GM21528 (cell line): Measurements from ENCODE around the gene ACOT6.
A peak's percentile ranks its signal among the peaks of the same experiment; 100 is the strongest.
"Not testable (repeated sequence)": the region's sequence is repeated elsewhere in the genome, so short reads cannot be mapped to it uniquely, and the experiment has no call there.

Experiments
- ATAC-seq: cut with Tn5 transposase; IDR thresholded peaks from one replicate; pipeline ENCODE4 v1.9.1; 2021; ENCODE audit warnings: mild to moderate bottlenecking, moderate library complexity; ENCODE audit not compliant: unreplicated experiment, low FRiP score

Gene ACOT6, protein sequence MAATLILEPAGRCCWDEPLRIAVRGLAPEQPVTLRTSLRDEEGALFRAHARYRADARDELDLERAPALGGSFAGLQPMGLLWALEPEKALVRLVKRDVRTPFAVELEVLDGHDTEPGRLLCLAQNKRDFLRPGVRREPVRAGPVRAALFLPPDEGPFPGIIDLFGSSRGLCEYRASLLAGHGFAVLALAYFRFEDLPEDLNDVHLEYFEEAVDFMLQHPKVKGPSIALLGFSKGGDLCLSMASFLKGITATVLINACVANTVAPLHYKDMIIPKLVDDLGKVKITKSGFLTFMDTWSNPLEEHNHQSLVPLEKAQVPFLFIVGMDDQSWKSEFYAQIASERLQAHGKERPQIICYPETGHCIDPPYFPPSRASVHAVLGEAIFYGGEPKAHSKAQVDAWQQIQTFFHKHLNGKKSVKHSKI

GRCh38 chr14:73612339-73613045, at the start of gene ACOT6:
Gene ACOT6, plus strand, starts transcription at chr14:73612517. Its CDS starts 55 bp downstream, at chr14:73612572.
- ATAC-seq: peak; percentile 74

DNA sequence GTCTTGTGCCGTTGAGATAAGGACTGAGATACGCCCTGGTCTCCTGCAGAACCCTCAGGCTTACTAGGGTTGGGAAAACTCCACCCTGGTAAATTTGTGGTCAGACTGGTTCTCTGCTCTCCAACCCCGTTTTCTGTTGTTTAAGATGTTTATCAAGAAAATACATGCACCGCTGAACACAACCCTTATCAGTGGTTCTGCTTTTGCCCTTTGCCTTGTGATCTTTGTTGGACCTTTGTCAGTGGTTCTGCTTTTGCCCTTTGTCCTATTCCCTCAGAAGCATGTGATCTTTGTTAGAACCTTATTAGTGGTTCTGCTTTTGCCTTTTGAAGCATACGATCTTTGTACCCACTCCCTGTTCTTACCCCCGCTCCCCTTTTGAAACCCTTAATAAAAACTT, 49.6 kb upstream of the ACOT6 start:
- ATAC-seq: not testable (repeated sequence)

GRCh38 chr14:73566431-73566830, 45.9 kb upstream of the ACOT6 start:
- not testable (repeated sequence) for ATAC-seq

DNA sequence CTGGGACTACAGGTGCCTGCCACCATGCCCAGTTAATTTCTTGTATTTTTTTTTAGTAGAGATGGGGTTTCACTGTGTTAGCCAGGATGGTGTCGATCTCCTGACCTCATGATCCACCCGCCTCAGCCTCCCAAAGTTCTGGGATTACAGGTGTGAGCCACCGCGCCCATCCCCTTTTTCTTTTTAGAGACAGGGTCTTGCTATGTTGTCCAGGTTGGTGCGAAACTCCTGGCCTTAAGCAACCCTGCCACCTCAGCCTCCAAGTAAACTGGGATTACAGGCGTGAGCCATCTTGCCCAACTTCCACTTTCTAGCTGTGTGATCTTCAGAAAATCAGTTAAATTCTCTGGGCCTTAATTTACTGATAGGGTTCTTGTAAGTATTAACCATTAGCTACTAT, 45.4 kb upstream of the ACOT6 start:
- not testable (repeated sequence) for ATAC-seq

DNA sequence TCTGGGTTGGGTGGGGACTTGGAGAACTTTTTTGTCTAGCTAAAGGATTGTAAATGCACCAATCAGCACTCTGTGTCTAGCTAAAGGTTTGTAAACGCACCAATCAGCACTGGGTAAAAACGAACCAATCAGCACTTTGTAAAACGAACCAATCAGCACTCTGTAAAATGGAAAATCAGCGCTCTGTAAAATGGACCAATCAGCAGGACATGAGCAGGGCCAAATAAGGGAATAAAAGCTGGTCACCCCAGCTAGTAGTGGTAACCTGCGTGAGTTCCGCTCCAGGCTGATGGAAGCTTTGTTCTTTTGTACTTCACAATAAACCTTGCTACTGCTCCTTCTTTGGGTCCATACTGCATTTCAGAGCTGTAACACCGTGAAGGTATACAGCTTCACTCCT, 45.0 kb upstream of the ACOT6 start:
- ATAC-seq: no peak

- no peak for ATAC-seq
These were observed 44.1 kb upstream of the ACOT6 start for GRCh38 chr14:73567951-73568885.

DNA sequence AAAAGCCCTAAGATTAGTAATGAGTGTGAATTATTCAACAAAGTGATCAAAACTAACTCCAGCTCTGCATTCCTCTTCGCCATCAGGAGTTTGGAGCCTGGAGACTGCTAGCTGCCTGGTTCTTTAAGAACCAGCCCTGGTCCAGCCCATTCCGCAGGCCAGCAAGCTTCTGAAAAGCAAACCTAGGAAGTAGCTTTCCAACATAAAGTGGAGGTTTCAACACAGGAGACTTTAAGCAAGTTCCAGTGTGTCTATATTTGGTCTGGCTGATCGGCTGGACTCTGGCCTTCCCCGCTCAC, 43.5 kb upstream of the ACOT6 start:
- ATAC-seq: not testable (repeated sequence)

- peak; percentile 71 for ATAC-seq
These were observed 42.9 kb upstream of the ACOT6 start, which contains the start of gene ACOT2 for GRCh38 chr14:73569185-73569958. Gene ACOT2, plus strand, starts transcription at chr14:73569213. Its CDS starts 28 bp downstream, at chr14:73569241.

DNA sequence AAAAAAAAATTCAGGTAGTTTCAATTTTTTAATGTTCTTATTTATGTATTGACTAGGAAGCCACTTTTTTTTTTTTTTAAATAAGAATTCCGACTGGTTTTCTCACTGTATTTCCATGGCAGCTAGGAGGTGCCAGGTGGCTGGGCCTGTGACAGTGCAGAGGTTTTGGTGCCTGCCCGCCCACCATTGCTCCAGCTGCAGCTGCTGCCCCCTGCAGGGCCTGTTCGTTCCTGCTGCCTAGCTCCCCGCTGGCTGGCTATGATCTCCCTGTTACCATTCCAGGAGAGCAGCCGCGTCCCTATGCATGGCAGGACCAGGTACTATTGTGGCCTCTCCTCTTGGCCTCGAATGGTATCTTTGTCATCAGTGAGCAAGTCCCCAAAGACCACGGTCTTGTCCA, 41.4 kb upstream of the ACOT6 start:
- ATAC-seq: not testable (repeated sequence)

- ATAC-seq: not testable (repeated sequence)
These were observed 39.3 kb upstream of the ACOT6 start for GRCh38 chr14:73573034-73573433.

DNA sequence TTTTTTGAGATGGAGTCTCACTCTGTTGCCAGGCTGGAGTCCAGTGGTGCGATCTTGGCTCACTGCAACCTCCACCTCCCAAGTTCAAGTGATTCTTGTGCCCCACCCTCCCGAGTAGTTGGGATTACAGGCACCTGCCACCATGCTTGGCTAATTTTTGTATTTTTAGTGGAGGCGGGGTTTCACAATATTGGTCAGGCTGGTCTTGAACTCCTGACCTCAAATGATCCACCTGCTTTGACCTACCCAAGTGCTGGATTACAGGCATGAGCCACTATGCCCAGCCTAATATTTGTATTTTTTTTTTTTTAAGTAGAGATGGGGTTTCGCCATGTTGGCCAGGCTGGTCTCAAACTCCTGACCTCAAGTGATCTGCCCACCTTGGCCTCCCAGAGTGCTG, 38.6 kb upstream of the ACOT6 start:
- ATAC-seq: not testable (repeated sequence)

DNA sequence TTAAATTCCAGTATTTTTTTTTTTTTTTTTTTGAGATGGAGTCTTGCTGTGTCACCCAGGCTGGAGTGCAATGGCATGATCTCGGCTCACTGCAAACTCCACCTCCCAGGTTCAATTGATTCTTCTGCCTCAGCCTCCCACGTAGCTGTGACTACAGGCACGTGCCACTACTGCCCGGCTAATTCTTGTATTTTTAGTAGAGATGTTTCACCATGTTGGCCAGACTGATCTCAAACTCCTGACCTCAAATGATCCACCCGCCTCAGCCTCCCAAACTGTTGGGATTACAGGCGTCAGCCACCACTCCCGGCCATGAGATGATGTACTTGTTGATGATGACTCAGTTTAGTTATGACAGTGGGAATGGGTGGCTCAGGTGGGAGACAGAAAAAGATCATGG, 38.1 kb upstream of the ACOT6 start:
- not testable (repeated sequence) for ATAC-seq

- no peak for ATAC-seq
These were observed 35.9 kb upstream of the ACOT6 start for GRCh38 chr14:73576391-73576790.

DNA sequence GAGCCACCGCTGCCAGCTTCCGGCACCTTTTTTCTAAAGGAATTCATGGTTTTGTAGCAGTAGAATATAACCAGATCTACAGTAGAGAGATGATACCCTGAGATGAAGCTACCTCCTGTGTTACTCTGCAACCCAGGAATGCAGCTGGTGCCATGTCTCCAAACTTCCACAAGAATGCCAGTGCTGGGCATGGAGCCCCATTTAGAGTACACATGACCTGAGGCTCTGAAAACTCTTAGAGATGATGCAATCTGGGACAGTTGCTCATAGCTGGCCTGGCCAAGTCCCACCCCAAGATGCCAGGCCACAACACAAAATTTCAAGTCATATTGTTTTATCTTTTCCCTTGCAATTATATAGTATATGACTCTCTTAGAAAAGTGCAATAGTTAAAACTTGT, 35.1 kb upstream of the ACOT6 start:
- not testable (repeated sequence) for ATAC-seq

GRCh38 chr14:73582102-73582979, 30.0 kb upstream of the ACOT6 start:
- ATAC-seq: not testable (repeated sequence)

GRCh38 chr14:73588695-73589094, 23.6 kb upstream of the ACOT6 start:
- ATAC-seq: no peak

DNA sequence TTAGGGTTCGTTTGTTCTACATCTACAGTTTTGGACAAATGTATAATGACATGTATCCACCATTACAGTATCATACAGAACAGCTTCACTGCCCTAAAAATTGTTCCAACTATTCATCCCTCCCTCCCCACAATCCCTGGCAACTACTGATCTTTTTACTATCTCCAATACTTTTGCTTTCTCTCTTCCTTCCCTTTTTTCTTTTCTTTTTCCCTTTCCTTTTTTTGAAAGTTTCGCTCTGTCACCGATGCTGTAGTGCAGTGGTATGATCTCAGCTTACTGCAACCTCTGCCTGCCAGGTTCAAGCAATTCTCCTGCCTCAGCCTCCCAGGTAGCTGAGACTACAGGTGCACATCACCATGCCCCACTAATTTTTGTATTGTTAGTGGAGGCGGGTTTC, 23.2 kb upstream of the ACOT6 start:
- ATAC-seq: no peak

DNA sequence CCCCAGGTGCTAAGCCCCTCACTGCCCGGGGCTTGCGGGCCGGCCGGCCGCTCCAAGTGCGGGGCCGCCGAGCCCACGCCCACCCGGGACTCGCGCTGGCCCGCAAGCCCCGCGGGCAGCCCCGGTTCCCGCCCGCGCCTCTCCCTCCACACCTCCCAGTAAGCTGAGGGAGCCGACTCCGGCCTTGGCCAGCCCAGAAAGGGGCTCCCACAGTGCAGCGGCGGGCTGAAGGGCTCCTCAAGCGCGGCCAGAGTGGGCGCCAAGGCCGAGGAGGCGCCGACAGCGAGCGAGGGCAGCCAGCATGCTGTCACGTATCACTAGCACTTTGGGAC, 21.7 kb upstream of the ACOT6 start:
- ATAC-seq: not testable (repeated sequence)
